Esophagus muscularis mucosa (tissue), 3 donors: Measurements from ENCODE around the gene SPTA1.

Experiments
- EP300 ChIP-seq: sonication (generic); formaldehyde crosslinking; IDR thresholded peaks from one replicate; pipeline ENCODE4 v1.6.1; 2017; ENCODE audit warnings: antibody characterized with exemption
- TF ChIP-seq, protein P1 (sequence below), 3 experiments: fragments of 200-600 bp in 2 of 3; fragments of 450-650 bp in 1 of 3; sonication (generic) in 2 of 3; IDR thresholded peaks; one replicate each; pipeline ENCODE4 v1.5.1; 2017 to 2019; ENCODE audit warnings: antibody characterized with exemption in 3 of 3, mild to moderate bottlenecking in 2 of 3, moderate library complexity in 1 of 3

DNA sequence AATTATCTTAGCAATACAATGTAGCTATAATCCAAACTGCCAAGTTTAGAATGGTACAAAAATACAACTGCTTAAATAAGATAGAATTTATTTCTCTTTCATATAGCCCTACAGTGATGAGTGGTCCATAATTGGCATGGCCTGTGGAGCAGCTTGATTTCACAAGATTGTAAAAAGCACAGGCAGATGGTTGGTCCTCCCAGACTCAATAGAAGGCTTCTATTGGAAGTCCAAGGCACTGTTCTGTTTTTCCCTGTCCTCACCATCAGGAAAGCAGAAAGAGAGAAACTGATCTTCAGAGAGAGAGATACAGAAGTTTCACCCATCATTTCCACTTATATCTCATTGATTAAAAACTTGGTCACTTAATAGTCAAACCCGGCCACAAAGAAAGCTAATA, 114.3 kb downstream of the SPTA1 start:
- TF ChIP-seq EP300 = no peak
- TF ChIP-seq, protein P1, sequence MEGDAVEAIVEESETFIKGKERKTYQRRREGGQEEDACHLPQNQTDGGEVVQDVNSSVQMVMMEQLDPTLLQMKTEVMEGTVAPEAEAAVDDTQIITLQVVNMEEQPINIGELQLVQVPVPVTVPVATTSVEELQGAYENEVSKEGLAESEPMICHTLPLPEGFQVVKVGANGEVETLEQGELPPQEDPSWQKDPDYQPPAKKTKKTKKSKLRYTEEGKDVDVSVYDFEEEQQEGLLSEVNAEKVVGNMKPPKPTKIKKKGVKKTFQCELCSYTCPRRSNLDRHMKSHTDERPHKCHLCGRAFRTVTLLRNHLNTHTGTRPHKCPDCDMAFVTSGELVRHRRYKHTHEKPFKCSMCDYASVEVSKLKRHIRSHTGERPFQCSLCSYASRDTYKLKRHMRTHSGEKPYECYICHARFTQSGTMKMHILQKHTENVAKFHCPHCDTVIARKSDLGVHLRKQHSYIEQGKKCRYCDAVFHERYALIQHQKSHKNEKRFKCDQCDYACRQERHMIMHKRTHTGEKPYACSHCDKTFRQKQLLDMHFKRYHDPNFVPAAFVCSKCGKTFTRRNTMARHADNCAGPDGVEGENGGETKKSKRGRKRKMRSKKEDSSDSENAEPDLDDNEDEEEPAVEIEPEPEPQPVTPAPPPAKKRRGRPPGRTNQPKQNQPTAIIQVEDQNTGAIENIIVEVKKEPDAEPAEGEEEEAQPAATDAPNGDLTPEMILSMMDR (IDR thresholded peaks at IDR 0.05) = no peak
